Smooth muscle cell of the brain vasculature (primary cell): ENCODE results near the gene GYPC.
"Not testable (repeated sequence)": the region's sequence is repeated elsewhere in the genome, so short reads cannot be mapped to it uniquely, and the experiment has no call there.

Experiments
- DNase-seq: peaks from one replicate; pipeline ENCODE4 v3.0.0-alpha.2; 2012; ENCODE audit warnings: low read depth, low spot score

Gene GYPC

DNA sequence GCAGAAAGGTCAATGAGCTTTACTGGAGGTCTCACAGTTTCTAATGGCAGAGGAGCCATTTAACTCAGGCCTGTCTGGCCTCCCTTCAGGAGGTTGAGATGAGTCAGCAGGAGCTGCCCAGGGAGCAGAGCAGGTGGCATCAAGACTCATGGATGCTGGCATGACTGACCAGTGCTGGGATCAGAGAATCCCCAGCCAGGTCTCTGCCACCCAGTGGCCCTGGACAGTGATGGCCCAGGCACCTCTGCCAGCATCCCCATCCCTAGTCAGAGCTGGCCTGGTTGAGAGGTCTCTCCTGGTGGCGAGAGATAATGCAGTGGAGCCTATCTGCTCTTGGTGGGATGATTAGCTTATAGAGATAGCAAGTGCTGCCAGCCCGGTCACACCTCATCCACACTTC, 43.1 kb downstream of the GYPC start:
- no peak for DNase-seq

DNA sequence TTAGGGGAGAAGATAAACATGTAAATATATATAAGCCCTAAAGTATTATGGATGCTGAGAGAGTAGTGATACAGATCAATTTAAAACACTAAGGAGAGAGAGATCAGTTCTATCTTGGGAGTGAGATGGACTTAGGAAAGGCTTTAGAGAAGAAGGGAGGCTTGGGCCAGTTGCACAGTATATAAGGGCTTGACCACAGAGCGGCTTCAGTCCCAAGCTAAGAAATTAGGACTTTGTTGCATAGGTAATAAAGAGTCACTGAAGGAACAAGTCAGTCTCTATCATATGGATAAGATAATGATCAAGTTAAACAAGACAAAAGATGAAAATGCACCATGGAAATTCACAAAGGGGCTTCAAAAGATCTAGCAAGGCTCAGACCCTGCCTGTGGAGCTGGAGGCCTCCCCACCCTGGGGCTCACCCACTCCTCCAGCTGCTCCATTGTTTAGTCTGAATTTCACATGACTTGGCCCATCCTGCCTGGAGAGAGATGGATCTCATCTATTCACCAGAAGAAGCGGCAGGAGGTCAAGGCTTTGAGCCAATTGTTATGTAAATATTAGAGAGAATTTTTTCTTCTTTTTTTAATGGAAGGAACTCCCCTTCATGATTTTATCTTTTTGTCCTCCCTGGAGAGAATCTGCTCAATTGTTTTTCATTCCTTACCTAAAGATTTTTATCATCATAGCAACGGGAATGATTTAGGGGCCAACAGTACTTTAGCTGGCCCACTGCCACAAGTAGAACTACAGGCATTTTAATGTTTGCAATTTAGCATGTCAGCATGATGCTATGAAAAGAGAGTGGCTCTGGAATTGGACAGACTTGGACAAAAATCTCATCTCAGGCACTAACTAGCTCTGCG, 44.0 kb downstream of the GYPC start:
- peak; percentile 51 for DNase-seq

DNA sequence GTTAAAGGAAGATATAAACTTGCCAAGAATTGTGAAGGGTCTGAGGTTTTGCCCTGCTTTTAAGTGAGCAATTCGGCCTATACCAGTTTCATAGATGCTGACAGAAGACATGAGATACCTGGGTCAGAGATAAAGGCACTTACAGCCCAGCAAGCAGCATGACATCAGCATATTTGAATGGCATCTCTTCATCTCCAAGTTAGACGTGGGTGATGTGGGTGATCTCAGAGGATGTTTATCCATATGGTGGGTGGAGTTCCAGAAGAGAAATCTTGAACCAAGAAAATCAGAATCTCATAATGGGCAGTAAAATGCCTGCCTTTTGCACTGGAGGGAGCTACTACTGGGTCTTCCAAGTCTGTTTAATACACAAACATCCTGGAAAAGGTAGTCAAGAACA, 44.7 kb downstream of the GYPC start:
- DNase-seq: no peak

DNA sequence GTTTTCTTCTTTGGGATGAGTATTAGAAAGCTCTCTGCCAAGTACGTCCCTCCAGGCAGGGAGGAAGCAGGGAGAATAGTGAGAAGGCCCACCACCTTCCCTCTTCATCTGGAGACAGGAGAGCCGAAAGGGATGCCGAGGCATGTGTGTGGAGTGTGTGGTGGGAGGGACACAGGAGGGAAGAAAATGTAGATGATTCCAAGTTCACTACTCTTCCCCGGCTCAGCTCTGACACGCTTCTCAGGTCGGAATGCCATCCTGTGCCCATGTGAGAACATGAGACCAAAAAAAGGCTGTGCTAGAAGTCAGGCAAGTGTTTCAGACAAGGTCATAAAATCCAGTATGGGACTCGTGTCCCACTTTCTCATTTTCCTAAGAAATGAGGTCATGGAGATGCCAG, 47.4 kb downstream of the GYPC start:
- DNase-seq: no peak

DNA sequence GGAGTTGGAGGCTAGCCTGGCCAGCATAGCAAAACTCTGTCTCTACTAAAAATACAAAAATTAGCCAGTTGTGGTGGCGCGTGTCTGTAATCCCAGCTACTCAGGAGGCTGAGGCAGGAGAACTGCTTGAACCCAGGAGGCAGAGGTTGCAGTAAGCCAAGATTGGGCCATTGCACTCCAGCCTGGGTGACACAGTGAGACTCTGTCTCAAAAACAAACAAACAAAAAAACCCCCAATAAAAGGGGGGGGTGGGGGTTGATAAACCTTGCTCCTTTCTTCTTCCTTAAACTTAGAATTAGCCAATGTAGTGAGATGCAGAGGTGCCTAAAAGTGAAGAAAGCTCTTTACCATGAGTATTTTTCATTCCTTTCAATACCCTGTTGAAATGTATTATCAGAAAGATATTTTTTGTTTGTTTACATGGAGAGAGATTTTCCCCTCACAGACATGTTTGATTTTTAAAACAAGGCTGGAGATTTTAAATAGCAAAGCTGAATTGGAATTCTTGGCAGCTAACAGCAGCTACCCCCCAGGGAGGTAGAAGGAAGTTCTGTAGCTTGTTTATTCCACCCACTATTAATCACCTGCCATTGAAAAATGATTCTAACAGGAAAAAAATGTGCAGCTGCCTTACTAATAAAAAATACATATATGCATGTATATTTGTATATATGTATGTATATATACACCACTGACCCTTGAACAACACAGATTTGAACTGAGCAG, 48.6 kb downstream of the GYPC start:
- DNase-seq: peak; percentile 23

DNA sequence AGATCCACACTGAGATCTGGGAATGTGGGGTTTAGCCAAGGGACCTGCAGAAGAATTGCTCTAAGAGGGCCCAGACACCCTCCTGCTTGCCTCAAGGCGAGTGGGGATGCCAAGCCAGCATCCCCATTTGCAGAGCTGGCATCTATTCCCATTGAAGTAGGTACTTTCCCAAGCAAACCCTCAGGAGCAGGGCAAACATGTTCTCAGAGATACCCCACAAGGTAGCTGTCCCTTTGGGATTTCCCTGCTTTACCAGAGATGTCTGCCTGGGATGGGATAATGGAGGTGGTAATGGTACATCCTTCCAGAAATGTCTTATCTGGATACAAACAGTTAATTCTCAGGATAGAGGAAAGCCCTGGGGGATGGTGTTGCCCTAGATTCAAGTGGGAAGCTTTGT, 51.2 kb downstream of the GYPC start:
- DNase-seq: no peak

DNA sequence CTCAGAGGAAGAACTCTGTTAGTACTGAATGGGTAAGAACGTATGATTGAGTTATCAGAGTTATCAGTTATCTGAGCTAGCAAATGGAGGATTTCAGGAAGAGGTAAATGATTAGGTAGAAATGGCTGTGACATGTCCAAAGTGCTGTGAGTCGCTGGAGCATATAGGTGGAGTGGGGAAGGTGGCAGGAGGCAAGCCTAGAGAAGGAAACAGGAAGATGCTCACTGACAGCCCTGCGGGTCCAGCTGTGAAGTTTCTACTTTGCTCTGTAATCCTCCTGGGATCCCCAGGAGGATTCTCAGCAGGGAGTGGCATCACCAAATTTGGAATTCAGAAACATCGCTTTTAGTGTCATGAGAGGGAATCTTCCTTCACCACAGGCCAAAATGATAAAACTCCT, 52.0 kb downstream of the GYPC start:
- no peak for DNase-seq

DNA sequence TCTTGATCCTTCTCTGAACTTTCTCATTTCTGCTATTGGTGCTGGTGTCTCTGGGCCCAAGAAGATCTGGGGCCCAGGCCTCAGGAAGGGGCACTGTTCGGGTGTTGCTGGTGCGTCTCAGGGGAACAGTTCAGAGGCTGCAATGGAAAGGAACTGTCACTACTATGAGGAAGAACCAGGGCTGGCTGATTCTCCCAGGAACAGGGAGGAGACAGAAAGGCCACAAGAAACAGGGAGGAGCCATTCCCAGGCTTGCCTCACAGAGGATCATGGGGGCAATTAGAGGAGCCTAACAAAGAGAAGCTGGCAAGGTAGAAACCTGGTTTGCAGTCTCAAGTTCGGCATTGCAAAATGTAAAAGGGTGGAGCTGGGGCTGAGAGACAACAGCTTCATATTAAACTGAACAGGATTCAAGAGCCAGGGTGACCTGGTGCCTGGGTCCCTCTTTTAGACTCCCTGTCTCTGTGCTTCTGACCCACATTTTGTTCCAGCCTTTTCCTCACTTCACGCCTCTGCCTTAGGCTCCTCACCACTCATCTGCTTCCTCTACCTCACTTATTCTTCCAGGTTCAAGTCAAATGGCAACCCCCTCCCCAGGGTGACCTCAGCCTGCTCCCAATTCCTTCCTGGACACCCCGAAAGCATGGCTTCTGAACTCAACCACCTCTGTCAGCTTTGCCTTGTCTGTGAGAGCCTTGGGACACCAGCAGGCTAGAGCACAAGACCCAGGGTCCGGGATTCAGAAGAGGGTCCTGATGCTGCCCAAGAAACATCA, 58.4 kb downstream of the GYPC start:
- no peak for DNase-seq

DNA sequence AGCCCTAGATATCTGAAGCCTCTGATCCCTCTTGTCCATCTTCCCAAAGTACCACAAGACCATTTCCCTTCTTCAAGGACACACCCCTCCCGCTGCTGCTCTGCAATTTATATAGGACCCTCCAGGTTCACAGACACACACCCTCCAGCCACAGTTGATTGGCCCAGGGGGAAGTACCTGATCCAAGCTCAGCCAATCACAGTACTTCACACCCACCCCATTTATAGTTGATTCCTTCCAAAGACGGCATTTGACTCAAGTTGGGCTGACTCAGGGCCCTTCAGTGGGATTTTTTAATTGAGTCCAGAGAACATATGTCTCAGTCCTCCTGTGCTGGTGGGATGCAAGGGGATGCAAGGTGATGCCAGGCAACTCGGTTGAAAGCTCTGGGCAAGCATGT, 59.2 kb downstream of the GYPC start:
- DNase-seq: no peak

DNA sequence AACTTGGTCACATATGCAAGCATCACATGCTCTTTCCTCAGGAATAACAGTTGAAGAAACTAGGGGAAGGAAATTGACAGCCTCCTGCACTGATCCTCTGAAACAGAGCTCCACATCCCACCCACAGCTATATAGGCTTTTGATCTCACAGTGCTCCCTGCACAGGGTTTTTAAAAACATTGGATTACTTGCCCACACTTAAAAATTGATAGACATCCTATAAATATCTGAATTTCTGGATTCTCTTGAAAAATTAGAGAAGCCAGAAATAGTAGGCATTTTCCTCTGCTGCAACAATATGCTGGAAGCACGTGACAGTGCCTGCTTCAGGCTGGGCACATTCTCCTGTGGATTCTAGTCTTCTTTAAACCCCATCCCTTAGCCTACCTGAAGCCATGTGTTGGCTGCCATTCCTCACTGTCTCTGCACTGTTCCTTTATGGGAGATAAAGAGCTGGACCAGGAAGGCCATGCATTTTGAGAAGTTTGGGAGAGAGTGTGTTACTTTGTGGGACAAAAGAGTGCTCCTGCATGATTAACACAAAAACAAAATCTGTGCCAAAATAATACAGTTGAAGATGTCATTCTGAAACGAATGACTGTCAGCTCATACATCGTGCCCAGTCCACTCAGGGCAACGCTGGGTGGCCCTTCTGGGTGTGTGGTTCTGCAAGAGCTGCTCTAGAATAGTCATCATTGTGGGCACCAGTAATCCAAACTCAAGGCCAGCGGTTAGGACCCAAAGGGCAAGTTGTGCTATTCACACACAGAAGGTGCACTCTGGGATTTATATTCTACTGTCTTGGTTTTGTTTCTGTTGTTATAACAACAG, 59.8 kb downstream of the GYPC start:
- DNase-seq: no peak

DNA sequence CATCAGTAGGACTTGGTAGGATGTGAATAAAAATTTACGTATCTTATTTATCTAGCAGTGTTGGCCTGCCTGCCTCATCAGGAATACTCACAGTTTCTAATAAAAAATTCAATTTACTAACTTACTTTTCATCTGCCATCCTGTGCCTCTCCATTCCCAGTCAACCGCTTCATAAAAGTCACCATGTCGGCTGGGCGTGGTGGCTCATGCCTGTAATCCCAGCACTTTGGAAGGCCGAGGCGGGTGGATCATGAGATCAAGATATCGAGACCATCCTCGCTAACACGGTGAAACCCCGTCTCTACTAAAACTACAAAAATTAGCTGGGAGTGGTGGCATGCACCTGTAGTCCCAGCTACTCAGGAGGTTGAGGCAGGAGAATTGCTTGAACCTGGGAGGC, 61.3 kb downstream of the GYPC start:
- not testable (repeated sequence) for DNase-seq

DNA sequence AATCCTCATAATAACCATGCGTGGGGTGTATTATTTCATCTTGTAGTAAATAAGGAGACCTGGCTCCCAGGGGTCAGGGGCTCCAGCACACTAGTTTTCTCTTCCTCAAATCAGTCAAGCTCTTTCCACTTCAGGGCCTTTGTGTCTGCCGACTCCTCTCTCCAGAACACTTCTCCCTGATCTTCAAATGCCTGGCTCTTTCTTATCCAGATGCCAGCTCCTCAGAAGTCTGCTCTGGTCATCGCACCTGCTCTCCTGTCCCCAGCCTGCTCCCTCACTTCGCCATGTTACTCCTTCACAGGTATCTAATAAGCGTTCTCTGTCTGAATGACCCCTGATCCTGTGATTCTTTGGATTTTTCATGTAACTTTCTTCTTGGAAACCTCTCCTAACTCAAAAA, 62.0 kb downstream of the GYPC start:
- DNase-seq: no peak

DNA sequence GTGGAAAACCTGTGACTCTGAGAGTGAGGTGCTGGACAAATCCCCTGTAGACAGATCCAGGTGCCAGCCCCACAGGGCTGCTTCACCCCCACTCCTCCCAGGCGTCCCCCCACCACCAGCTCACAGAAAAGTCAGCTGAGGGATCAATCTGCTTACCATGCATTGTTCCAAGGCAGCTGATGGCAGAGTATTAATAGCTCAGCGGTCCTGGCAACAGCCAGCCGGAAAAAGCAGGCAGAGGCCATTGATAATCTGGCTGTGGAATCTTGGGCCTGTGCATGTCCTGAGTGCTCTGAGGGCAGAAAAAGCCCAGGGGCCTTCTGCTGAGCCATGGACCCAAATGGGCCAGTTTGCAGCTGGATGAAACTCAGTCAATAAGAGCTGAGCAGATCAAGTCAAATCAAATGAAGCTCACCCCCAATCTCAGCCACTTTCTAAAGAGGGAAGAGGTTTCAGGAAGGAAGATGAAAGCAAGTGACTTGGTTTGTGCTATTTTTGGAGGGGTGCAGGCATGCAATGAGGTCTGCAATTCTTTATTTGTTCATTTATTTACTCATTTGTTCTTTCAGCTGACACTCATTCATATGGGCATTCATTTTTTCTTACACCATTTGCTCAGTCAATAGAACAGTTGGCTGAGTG, 63.4 kb downstream of the GYPC start:
- no peak for DNase-seq

DNA sequence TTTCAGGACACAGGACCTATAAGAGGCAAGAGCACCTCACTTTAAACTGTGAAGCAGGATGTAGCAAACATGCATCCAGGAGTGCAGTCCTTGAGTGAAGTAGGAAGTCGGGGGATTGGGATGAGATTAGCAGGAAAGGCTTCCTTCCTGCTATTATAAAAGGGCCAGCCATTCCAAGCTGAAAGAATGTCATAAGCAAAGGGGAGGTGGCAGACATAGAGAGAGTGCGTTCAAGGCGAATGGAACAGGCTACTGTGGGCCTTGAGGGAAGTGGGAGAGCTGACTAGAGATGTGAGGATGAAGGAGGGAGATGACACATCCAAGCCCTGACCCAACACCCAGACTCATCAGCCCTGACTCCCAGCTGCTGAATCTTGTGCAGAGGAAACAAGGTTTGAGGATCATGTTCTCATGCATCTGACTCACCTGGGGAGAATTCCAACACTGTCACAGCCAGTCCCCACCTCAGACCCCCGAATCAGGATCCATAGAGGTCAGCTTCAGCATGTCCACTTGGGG, 63.9 kb downstream of the GYPC start:
- no peak for DNase-seq

DNA sequence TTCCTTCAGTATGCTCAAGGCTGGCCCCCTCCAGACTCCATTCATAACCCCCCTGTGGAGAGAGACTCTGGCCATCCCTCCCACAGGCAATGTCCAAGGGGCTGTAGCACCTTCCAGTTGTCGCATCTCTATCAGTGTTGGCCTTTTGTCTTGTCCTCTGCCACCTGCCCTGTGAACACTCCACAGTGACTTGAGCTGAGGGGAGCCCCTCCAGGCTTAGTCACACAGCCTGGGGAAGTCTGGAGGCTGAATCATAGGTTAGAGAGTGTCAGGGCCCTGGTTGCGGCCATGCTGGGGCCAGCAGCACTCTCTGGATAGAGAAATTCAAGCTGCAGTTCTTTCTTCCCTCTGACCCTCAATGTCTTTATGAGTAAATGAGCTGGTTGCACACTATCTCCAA, 64.7 kb downstream of the GYPC start:
- no peak for DNase-seq

DNA sequence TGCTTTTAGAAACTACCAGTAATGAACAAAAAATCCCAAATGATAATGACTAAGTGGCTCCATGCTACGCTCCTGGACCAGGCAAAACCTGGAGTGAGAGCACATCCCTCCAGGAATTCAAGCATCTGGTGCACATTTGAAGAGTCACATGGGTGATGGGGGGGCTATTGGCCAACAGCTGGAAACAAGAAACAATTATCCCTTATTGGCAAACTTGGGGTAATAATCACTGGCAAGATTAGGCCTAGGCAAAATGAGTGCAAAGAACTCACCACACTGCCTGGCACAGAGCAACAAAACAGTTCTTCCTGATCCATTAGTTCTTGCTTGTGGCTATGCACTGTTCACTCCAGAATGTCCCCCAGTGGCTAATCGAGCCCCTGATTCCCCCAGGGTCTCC, 66.1 kb downstream of the GYPC start:
- no peak for DNase-seq

DNA sequence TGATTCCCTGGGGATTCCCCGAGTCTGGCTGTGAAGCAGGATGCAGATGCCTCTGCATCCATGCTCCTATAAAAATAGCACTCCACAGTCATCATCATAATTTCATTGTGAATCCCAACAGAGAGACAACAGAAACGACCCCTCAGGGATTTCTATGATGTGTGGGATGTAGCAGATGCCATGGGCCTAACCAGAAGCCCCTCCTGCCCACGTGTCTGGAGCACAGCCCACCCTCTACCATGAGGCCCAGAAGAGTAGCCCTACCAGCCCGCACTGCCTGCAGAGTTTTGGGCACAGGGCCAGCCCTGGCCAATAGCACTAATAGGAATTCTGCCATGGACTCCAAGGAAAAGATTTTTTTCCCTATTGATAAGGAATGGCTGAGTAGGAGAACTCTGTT, 66.6 kb downstream of the GYPC start:
- DNase-seq: no peak

DNA sequence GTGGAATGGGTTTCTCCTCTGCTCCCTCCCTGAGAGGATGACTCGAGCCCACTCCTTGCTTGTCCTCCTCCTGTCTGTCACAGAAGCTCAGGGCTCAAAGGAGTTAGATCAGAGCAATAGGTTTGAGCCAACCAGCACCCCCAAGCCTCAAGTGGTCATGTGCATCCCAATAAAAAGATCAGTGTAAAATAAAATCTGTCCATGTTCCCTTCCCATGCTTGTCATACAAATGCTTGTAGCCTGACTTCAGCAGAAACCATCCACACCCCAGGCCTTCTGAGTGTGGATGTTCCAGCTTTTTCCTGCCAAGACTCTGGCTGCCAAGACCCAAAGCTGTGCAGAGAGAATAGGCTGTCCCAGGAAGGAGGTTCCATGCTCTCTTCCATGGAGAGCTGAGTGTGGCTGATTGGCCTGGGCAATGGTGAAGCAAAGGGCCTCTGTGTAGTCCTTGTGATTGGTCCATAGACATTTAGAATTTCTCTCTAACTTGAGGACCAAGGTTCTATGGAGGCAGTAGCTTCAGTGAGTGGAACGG, 67.4 kb downstream of the GYPC start:
- no peak for DNase-seq

DNA sequence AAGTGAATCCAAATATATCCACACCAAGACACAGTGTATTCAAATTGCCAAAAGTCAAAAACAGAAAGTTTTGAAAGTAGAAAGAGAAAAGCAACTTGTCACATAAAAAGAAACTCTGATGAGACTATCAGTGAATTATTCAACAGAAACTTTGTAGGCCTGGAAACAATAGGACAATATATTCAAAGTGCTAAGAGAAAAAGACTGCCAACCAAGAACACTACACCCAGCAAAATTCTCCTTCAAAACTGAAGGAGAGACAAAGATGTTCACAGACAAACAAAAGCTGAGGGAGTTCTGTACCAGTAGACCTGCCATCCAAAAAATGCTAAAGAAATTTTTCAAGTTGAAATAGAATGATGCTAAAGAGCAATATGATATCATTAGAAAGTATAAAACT, 69.6 kb downstream of the GYPC start:
- no peak for DNase-seq

DNA sequence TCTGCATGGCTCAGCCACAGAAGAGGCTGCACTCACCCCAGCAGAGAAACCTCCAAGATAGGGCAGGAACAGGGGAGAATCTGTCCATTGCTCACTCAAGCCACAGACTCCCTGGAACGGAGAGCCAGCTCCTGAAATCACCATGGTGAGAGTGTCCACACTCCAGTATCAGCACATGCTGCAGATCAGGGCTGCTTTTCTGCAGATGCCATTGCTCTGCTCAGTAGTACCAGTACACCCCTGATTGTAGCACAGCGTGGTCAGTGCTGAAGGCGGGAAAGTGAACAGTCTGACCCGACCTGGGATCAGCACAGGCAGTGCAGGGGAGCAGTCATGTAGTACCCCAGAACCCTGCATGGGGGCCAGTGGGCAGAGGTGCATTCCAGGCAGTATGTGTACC, 73.9 kb downstream of the GYPC start:
- DNase-seq: no peak

DNA sequence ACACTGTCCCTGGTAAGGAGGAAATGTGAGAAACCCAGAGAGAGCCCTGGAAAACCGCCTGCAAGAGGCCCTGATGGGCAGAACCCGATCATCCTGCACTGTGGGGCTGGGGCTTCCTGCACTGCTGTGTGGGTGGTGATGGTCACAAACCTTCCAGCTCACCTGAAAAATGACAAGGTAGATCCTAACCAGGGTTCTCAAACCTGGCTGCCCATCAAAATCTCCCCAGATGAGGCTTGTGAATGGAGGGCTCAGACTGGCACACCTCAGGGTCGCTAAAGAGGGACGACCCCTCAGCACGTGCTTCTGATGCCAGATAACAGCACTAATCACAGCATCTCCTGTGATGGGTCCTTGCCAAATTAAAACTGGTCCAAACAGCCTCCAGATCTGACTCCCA, 74.7 kb downstream of the GYPC start:
- no peak for DNase-seq
